ENCODE data around the gene LRRFIP1.
"Not testable (repeated sequence)": the region's sequence is repeated elsewhere in the genome, so short reads cannot be mapped to it uniquely, and the experiment has no call there.

The LRRFIP1 gene

GRCh38 chr2:237774811-237775553 is 147.6 kb downstream of the LRRFIP1 start:
- DNase-seq (ENCODE audit: low spot score): peak; percentile 65

- no peak for DNase-seq (ENCODE audit: low spot score)
These were observed 152.1 kb downstream of the LRRFIP1 start for GRCh38 chr2:237779521-237779920.

- no peak for DNase-seq (ENCODE audit: low spot score)
These were observed 154.8 kb downstream of the LRRFIP1 start for GRCh38 chr2:237782181-237782580.

GRCh38 chr2:237783678-237784077 is 156.3 kb downstream of the LRRFIP1 start:
- not testable (repeated sequence) for DNase-seq (ENCODE audit: low spot score)

- DNase-seq (ENCODE audit: low spot score): no peak
These were observed 159.5 kb downstream of the LRRFIP1 start for GRCh38 chr2:237786936-237787335.

- peak; percentile 47 for DNase-seq (ENCODE audit: low spot score)
These were observed 163.0 kb downstream of the LRRFIP1 start for GRCh38 chr2:237790353-237790752.

- peak; percentile 13 for DNase-seq (ENCODE audit: low spot score)
These were observed 164.8 kb downstream of the LRRFIP1 start for GRCh38 chr2:237791977-237792727.

GRCh38 chr2:237797253-237797652 is 169.9 kb downstream of the LRRFIP1 start:
- DNase-seq (ENCODE audit: low spot score): no peak

GRCh38 chr2:237798236-237799059 is 171.1 kb downstream of the LRRFIP1 start, which contains the start of gene RBM44:
Gene RBM44 (plus strand): TSS chr2:237798779. CDS start chr2:237813610, 14,831 bp downstream.
- no peak for DNase-seq (ENCODE audit: low spot score)

- no peak for DNase-seq (ENCODE audit: low spot score)
These were observed 171.7 kb downstream of the LRRFIP1 start for GRCh38 chr2:237799060-237799428.

- no peak for DNase-seq (ENCODE audit: low spot score)
These were observed 174.1 kb downstream of the LRRFIP1 start for GRCh38 chr2:237801466-237801865.

GRCh38 chr2:237806334-237806733 is 178.9 kb downstream of the LRRFIP1 start:
- no peak for DNase-seq (ENCODE audit: low spot score)

- no peak for DNase-seq (ENCODE audit: low spot score)
These were observed 188.2 kb downstream of the LRRFIP1 start for GRCh38 chr2:237815637-237816036.

- no peak for DNase-seq (ENCODE audit: low spot score)
These were observed 189.1 kb downstream of the LRRFIP1 start for GRCh38 chr2:237816531-237816930.

GRCh38 chr2:237818066-237818473 is 190.7 kb downstream of the LRRFIP1 start:
- DNase-seq (ENCODE audit: low spot score): no peak

- no peak for DNase-seq (ENCODE audit: low spot score)
These were observed 191.8 kb downstream of the LRRFIP1 start for GRCh38 chr2:237819231-237819630.

- DNase-seq (ENCODE audit: low spot score): no peak
These were observed 193.0 kb downstream of the LRRFIP1 start for GRCh38 chr2:237820421-237820820.

- no peak for DNase-seq (ENCODE audit: low spot score)
These were observed 196.2 kb downstream of the LRRFIP1 start for GRCh38 chr2:237823544-237823943.

GRCh38 chr2:237824085-237824484 is 196.7 kb downstream of the LRRFIP1 start:
- no peak for DNase-seq (ENCODE audit: low spot score)

- no peak for DNase-seq (ENCODE audit: low spot score)
These were observed 200.1 kb downstream of the LRRFIP1 start for GRCh38 chr2:237827421-237827987.
